CD4-positive, alpha-beta T cell treated with Interleukin-17A for 1 hour (primary cell): ENCODE data around the gene AKAP8L.

Experiments used
- DNase-seq: peaks from one replicate; pipeline ENCODE4 v3.0.0-alpha.2; 2020

The AKAP8L gene

DNA sequence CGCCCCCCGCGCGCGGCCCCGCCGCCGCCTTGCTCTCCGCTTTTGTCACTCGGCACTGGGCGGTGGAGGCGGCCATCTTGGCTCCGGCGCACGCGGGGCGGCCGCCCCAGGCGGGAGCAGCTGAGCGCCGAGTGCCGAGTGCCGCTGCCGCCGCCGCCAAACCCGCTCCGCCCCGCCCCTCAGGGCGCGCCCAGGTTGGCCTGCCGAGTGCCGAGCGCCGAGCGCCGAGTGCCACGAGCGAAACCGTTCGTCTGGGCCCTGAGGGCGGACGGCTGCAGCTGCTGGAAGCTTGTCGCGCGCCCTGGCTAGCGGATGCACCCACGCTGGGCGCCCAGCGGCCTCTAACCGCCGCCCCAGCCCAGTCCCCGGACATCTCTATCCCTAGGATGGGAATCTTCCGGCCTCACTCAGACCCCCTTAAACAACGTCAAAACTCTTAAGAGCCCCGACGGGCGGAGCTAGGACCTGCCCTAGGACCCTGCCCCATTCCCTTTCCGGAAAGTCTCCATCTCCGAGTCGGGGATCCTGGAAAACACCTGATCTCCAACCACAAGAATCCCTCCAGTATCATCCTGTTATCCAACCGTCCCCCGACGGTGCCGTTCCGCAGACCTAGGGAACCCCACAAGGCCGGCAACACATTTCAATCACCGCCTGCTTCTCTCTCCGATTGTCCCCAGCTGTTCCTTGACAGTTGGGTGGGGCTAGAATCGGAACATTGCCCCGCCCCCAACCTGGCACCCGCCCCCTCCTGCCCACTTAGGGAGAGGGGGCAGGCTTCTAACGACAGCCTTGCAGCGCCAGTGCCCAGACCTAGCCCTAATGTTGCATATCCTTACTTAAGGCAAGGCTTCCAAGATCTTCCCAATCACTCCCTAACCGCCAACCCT, 14.1 kb upstream of the AKAP8L start:
- peak; percentile 92 for DNase-seq

- no peak for DNase-seq
Measured at GRCh38 chr19:15432018-15432494, 13.3 kb upstream of the AKAP8L start.

GRCh38 chr19:15431396-15432017, 12.7 kb upstream of the AKAP8L start:
- DNase-seq: no peak

GRCh38 chr19:15430526-15431120, 11.8 kb upstream of the AKAP8L start:
- no peak for DNase-seq

- no peak for DNase-seq
Measured at GRCh38 chr19:15429825-15430467, 11.2 kb upstream of the AKAP8L start.

- no peak for DNase-seq
Measured at GRCh38 chr19:15428956-15429824, 10.4 kb upstream of the AKAP8L start.

DNA sequence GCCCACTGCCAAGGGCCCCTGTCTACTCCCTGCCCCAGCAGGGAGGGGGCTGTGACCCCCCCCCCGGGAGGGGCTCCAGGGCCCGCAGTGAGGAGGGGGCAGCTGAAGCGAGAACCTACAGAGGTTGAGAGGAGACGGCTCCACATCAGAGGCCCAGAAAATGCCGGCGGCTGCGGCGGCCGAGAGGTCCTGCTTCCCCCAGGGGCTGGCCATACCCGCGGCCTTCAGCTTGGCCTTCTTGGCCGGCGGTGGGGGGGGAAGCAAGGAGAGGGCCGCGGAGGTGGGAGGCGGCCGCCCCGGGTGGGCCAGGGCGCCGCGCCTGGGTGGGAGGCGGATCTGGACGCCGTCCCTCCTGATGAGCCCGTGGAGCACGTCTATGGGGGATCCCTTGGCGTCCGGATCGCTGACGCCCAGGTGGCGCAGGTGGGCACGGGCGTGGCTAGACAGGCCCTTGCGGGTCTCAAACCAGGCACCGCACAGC, 9.2 kb upstream of the AKAP8L start:
- no peak for DNase-seq

DNA sequence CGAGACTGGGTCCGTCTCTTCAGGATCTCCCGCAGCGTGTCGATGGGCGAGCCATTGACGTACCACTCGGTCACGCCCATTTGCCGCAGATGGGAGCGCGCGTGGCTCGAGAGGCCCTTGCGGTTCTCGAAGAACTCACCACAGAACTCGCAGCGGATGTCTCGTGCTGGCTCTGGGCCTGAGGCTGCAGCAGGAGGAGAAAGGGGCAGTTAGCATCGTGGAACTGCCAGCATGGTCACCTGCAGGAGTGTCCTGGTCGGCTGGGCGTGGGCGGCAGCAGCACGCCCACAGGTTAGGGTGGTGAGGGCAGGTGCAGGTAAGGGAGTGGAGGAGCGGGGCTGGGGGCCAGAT, 8.5 kb upstream of the AKAP8L start:
- no peak for DNase-seq

GRCh38 chr19:15426485-15427349, 7.9 kb upstream of the AKAP8L start:
- DNase-seq: no peak

DNA sequence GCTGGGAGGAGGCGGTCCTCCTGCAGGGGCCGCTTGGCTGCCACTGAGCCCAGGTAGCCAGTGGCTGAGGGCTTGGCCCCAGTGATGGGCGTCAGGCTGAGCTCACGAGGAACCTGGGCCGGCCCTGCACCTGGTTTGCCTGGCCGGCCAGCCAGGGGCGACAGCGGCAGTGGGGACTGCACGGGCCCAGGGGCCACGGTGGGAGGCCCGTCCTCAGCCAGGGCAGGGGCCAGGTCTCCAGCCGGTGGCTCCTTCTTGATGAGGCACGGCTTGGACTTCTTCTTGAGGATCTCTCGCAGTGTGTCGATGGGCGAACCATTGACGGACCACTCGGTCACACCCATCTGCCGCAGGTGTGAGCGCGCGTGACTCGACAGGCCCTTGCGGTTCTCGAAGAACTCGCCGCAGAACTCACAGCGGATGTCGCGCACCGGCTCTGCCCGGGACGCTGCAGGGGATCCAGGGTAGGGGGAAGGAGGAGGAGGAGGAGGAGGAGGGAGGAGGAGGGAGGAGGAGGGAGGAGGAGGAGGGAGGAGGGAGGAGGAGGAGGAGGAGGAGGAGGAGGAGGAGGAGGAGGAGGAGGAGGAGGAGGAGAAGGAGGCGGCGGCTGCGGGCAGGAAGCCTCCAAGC, 6.6 kb upstream of the AKAP8L start:
- DNase-seq: no peak

GRCh38 chr19:15424692-15425272, 6.0 kb upstream of the AKAP8L start:
- DNase-seq: no peak

GRCh38 chr19:15424121-15424520, 5.3 kb upstream of the AKAP8L start:
- no peak for DNase-seq

- DNase-seq: no peak
Measured at GRCh38 chr19:15423130-15423529, 4.3 kb upstream of the AKAP8L start.

DNA sequence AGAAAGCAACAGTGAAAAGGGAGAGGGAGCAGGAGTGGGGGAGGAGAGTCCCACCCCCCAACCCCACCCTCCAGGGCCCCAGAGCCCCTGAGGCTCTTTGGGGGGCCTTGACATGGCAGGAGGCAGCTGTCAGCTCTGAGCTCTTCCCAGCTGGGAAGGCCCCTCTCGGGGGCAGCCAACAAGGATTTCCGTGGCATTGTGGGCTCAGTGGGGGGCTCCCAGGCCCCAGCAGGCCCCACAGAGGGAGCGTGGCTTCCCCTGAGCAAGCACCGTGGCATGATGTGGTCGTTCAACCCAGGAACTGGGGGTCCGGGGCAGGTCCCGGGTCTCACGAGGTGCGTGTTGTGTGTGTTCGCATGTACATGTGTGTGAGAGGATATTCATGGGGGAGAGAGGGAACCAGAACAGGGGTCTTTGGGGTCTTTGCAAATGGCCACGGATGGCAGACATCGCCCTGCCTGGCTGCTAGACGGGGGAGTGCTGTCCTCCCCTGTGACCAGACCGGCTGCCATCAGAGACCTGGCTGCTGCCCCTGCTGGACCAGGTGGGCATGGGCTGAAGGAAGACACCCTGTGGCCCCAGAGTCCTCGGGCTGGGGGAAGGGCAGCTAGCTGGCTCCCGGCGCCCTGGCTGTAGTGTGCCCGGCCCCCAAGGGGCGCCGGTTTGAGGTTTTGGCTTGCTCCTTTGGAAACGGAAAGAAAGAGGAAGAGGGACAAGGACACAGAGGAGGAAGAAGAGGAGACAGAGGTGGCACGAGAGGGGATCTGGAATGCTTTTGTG, 3.7 kb upstream of the AKAP8L start:
- no peak for DNase-seq

DNA sequence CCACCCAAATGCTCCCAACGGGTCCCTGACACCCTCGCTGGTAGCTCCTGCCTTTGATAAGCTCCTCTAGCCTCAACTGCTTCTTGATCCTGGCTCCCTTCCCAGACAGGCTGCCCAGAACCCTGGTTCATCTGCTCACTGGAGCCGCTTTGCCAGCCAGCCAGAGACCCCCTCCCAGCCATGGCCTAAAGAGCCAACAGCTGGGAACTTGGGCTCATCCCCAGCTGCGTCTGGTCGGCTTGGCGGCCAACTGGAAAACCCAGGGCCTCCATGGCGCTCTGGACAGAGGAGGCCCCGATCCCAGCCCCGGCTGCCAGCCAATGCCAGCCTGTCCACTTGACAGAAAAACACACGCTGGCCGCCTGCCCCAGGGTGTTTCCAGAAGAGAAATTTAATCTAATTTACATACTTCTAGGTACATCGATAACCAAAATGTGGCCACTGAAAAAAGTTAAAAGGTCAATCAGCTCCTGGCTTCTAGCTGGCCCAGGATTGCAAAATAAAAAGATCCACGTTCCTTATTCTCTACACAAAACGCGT, 3.0 kb upstream of the AKAP8L start:
- DNase-seq: no peak

- no peak for DNase-seq
Measured at GRCh38 chr19:15421136-15421695, 2.4 kb upstream of the AKAP8L start.

DNA sequence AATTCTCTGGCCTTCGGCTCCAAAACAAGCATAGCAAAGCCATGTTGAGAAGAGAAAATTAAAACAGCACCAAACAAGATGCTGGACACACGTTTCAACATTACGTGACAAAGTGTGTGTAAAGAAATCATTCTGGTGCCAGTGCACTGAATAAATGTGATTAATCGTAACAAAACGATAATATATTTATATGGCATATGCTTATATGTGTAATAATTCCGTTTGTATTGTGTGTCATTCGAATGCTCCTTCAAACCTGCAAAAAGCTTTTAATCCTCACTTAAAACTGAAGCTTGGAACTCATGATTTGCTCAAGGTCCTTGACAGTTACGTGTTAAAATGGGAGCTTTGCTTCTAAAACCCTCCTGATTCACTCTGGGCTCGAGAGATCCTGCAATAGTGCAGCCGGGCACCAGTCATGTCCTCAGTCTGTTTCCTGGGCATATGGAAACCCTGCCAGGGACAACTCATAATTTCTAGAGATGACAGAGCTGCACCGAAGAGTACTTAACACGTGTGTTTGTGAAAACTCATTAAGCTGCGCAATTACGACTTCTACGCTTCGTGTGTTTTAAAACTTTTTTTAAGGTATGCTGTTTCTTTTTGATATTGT, 731 bp upstream of the AKAP8L start:
- no peak for DNase-seq

GRCh38 chr19:15418231-15418578, 583 bp downstream of the AKAP8L start:
- DNase-seq: no peak

- no peak for DNase-seq
Measured at GRCh38 chr19:15417699-15418098, 1.1 kb downstream of the AKAP8L start.
